Lung (tissue), 12 donors: ENCODE results near the gene CYYR1. TPM values are rescaled to one million over a fixed set of nuclear protein-coding genes. Genes with fewer than 3 reads are reported as not detected.

Source experiments
- ATAC-seq: fragments of 200-7000 bp; cut with Tn5 transposase; one replicate; pipeline ENCODE4 v1.9.1; 2020; ENCODE audit warnings: moderate number of reproducible peaks; ENCODE audit not compliant: insufficient read depth, low FRiP score
- DNase-seq, 3 donors: peaks; one replicate each; pipeline ENCODE4 v3.0.0-alpha.2; 2013 to 2017
- H3K27ac ChIP-seq, 2 donors: one replicate each; pipeline ENCODE4 v1.5.1; 2013; ENCODE audit warnings: mild to moderate bottlenecking in 2 of 2, moderate library complexity in 2 of 2, control low read depth in 1 of 2, inconsistent platforms in 1 of 2, low read depth in 1 of 2, low read length in 1 of 2
- H3K27me3 ChIP-seq, 3 donors: one replicate each; pipeline ENCODE4 v1.5.1; 2013; ENCODE audit warnings: low read length in 2 of 3; ENCODE audit not compliant: control insufficient read depth in 3 of 3, insufficient read depth in 3 of 3
- H3K36me3 ChIP-seq, 4 donors: one replicate each; pipeline ENCODE4 v1.5.1; 2013; ENCODE audit warnings: low read length in 4 of 4, mild to moderate bottlenecking in 1 of 4, moderate library complexity in 1 of 4; ENCODE audit not compliant: control insufficient read depth in 4 of 4, insufficient read depth in 4 of 4
- H3K4me1 ChIP-seq, 5 donors: one replicate each; pipeline ENCODE4 v1.5.1; 2013; ENCODE audit warnings: low read length in 5 of 5, mild to moderate bottlenecking in 2 of 5, moderate library complexity in 1 of 5; ENCODE audit not compliant: control insufficient read depth in 5 of 5, insufficient read depth in 5 of 5
- H3K4me3 ChIP-seq: one replicate; pipeline ENCODE4 v1.5.1; 2013; ENCODE audit warnings: mild to moderate bottlenecking, control low read depth, moderate library complexity
- H3K9ac ChIP-seq, 2 donors: one replicate each; pipeline ENCODE4 v1.5.1; 2013; ENCODE audit warnings: low read length in 2 of 2, control low read depth in 1 of 2; ENCODE audit not compliant: insufficient read depth in 1 of 2
- H3K9me3 ChIP-seq, 4 donors: one replicate each; pipeline ENCODE4 v1.5.1; 2013; ENCODE audit warnings: low read length in 3 of 4, mild to moderate bottlenecking in 1 of 4, moderate library complexity in 1 of 4; ENCODE audit not compliant: control insufficient read depth in 4 of 4, insufficient read depth in 3 of 4
- CTCF ChIP-seq: IDR thresholded peaks from 2 replicates; pipeline ENCODE4 v1.5.1; 2012; ENCODE audit warnings: mild to moderate bottlenecking; ENCODE audit errors: control extremely low read depth, extremely low read depth
- WGBS, 2 donors: extraction: QIAGEN DNeasy Blood & Tissue Kit; methylation state at CpG; one replicate each; pipeline ENCODE4 v1.1.7; 2013; 5-methylcytosine and 5-hydroxymethylcytosine counted together
- polyA plus RNA-seq, 2 donors: library from polyadenylated mRNA; stranded (reverse); fragments of 200-250 nt; gene quantifications; one replicate each; pipeline ENCODE4 v1.2.1, GENCODE V29; 2013
- total RNA-seq, 2 donors: library from RNA; depleted of rRNA in 1 of 2; stranded (reverse); fragments of >200 nt in 1 of 2; gene quantifications; one replicate each; pipeline ENCODE4 v1.2.1, GENCODE V29; 2014 to 2021
- donor health status: control.
- donor health status: control.
- donor health status: Bipolar disorder and iron deficiency.
- donor health status: healthy.
- donor health status: DM: yes; HTN: yes; CAD: no.

CYYR1 gene
- total and polyA plus RNA-seq, 4 donors, result 9.9 to 38.3 (median 16.6) TPM

- 24 to 33% methylated on average over 5 of the region's 5 CpGs for WGBS, 2 donors
These were observed 9.1 kb downstream of the CYYR1 start for GRCh38 chr21:26563856-26564503.

GRCh38 chr21:26560612-26561011, 12.5 kb downstream of the CYYR1 start:
- no peak overlapping the region for H3K27ac ChIP-seq
- H3K4me3 ChIP-seq, result no peak overlapping the region
- TF ChIP-seq CTCF, result no peak
- 89 to 95% methylated on average over 3 of the region's 3 CpGs for WGBS, 2 donors
- H3K4me1 ChIP-seq, result peaks cover 0 to 4% (median 2%) of the 10 kb centered on the region in 5 donors
- no peak overlapping the region for H3K9ac ChIP-seq
- no peaks in the 10 kb centered on the region for H3K27me3 ChIP-seq
- DNase-seq, result no peak
- peaks cover 0 to 25% (median 5%) of the 10 kb centered on the region in 4 donors for H3K36me3 ChIP-seq
- ATAC-seq, result no peak
- H3K9me3 ChIP-seq, result peaks cover 0 to 4% (median 0%) of the 10 kb centered on the region in 4 donors

More at GRCh38 chr21:26563856-26564503, 9.1 kb downstream of the CYYR1 start:
- DNase-seq (no peak), ATAC-seq (no peak)
- peaks cover 0 to 3% (median 0%) of the 10 kb centered on the region in 5 donors for H3K4me1 ChIP-seq
- no peaks in the 10 kb centered on the region for H3K27me3 ChIP-seq
- no peak for TF ChIP-seq CTCF
- peak overlapping the region in 1 of 2 donors; percentile 33 for H3K27ac ChIP-seq
- H3K4me3 ChIP-seq, result no peak overlapping the region
- H3K9me3 ChIP-seq, result no peaks in the 10 kb centered on the region
- peaks cover 0 to 21% (median 2%) of the 10 kb centered on the region in 4 donors for H3K36me3 ChIP-seq
- no peak overlapping the region for H3K9ac ChIP-seq

- Histone ChIP-seq H3K4me3 (no peak overlapping the region), H3K9ac (no peak overlapping the region), H3K9me3 (peaks cover 0 to 4% (median 0%) of the 10 kb centered on the region in 4 donors), H3K4me1 (peaks cover 0 to 14% (median 3%) of the 10 kb centered on the region in 5 donors), H3K27me3 (no peaks in the 10 kb centered on the region), H3K36me3 (peaks cover 0 to 17% (median 2%) of the 10 kb centered on the region in 4 donors), H3K27ac (no peak overlapping the region)
- ATAC-seq, result no peak
- WGBS, 2 donors, result 95% methylated on average over 5 of the region's 5 CpGs
- TF ChIP-seq CTCF, result no peak
- no peak for DNase-seq
These were observed 14.0 kb downstream of the CYYR1 start for GRCh38 chr21:26559099-26559498.
